Type B pancreatic cell (in vitro differentiated cells): ENCODE measurements around the gene RYR2. TPM values are rescaled to one million over a fixed set of nuclear protein-coding genes. Genes with fewer than 3 reads are reported as not detected.
"Not testable (repeated sequence)": the region's sequence is repeated elsewhere in the genome, so short reads cannot be mapped to it uniquely, and the experiment has no call there.

Source experiments
- DNase-seq: peaks from one replicate; pipeline ENCODE4 v3.0.0; 2021; ENCODE audit warnings: mixed read lengths; ENCODE audit not compliant: unreplicated experiment; ENCODE audit errors: extremely low spot score
- H3K27ac Mint-ChIP-seq: 2 replicates; pipeline ENCODE4 v1.8.0; 2021; ENCODE audit warnings: mild to moderate bottlenecking, mixed read lengths
- H3K27me3 Mint-ChIP-seq: 2 replicates; pipeline ENCODE4 v1.8.0; 2021; ENCODE audit warnings: mixed read lengths
- H3K36me3 Mint-ChIP-seq: 2 replicates; pipeline ENCODE4 v1.8.0; 2021; ENCODE audit warnings: mixed read lengths
- H3K4me1 Mint-ChIP-seq: one replicate; pipeline ENCODE4 v1.8.0; 2021; ENCODE audit warnings: mixed read lengths; ENCODE audit not compliant: unreplicated experiment
- H3K4me3 Mint-ChIP-seq: 2 replicates; pipeline ENCODE4 v1.8.0; 2021; ENCODE audit warnings: mild to moderate bottlenecking, mixed read lengths
- H3K9me3 Mint-ChIP-seq: 2 replicates; pipeline ENCODE4 v1.8.0; 2021; ENCODE audit warnings: mixed read lengths
- total RNA-seq: library from RNA; stranded (reverse); gene quantifications from 2 replicates; pipeline ENCODE4 v1.2.1, GENCODE V29; 2021; ENCODE audit warnings: low replicate concordance
- TF ChIP-seq, protein P1 (sequence below): fragments of 200-600 bp; sonication (generic); conservative IDR thresholded peaks from 2 replicates; pipeline ENCODE4 v1.5.0; 2021; ENCODE audit warnings: antibody characterized with exemption, mild to moderate bottlenecking

Gene RYR2
- total RNA-seq, 1 donor from 2014 or later: 0.58 TPM

DNA sequence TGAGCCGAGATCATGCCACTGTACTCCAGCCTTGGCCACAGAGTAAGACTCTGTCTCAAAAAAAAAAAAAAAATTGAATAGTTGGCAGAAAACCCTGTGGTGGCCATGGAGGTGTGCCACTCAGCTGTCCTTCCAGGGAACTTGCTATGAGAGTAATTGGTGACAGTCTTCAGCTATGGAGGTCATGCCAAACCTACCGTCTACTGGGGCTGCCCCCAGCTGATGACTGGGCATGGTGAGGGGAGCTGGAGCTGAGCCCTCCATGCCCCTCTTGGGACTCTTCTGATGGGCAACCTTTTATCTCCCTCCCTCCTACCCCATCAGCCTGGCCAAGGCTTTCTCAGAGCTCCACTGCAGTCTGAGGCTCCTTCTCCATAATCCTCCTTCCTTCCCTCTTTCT, 84.2 kb downstream of the RYR2 start:
- Mint-ChIP-seq H3K9me3 (peaks cover 5% of the 10 kb centered on the region), H3K4me1 (no peaks in the 10 kb centered on the region), H3K27ac (no peak overlapping the region), H3K36me3 (no peaks in the 10 kb centered on the region), H3K27me3 (no peaks in the 10 kb centered on the region), H3K4me3 (no peak overlapping the region)
- TF ChIP-seq, protein P1, sequence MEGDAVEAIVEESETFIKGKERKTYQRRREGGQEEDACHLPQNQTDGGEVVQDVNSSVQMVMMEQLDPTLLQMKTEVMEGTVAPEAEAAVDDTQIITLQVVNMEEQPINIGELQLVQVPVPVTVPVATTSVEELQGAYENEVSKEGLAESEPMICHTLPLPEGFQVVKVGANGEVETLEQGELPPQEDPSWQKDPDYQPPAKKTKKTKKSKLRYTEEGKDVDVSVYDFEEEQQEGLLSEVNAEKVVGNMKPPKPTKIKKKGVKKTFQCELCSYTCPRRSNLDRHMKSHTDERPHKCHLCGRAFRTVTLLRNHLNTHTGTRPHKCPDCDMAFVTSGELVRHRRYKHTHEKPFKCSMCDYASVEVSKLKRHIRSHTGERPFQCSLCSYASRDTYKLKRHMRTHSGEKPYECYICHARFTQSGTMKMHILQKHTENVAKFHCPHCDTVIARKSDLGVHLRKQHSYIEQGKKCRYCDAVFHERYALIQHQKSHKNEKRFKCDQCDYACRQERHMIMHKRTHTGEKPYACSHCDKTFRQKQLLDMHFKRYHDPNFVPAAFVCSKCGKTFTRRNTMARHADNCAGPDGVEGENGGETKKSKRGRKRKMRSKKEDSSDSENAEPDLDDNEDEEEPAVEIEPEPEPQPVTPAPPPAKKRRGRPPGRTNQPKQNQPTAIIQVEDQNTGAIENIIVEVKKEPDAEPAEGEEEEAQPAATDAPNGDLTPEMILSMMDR: no peak
- DNase-seq: no peak

DNA sequence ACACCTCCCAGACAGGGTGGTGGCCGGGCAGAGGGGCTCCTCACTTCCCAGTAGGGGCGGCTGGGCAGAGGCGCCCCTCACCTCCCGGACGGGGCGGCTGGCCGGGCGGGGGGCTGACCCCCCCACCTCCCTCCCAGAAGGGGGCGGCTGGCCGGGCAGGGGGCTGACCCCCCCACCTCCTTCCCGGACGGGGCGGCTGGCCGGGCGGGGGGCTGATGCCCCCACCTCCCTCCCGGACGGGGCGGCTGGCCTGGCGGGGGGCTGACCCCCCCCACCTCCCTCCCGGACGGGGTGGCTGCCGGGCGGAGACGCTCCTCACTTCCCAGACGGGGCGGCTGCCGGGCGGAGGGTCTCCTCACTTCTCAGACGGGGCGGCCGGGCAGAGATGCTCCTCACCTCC, 85.3 kb downstream of the RYR2 start:
- H3K4me1 Mint-ChIP-seq, H3K36me3 Mint-ChIP-seq, H3K27ac Mint-ChIP-seq, H3K4me3 Mint-ChIP-seq, DNase-seq, H3K9me3 Mint-ChIP-seq, H3K27me3 Mint-ChIP-seq: not testable (repeated sequence)

DNA sequence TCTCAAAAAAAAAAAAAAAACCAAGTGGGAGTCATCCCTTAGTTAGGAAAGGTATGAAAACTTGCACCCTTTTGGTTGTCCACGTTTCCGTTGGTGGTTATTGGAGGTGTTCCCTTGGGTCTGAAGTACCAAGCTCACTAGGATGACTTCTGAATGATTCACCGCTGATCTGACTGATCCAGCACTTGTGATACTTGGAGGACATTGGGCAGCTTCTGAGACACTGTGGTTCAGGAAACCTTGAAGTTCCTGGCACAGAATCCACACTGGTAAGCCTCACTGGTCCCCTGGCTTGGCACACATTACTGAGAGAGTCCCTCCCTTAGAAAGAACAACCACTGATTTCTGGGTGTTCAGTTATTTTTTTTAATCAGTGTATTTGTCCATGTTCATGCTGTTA, 91.9 kb downstream of the RYR2 start:
- Mint-ChIP-seq H3K36me3 (no peaks in the 10 kb centered on the region), H3K9me3 (peaks cover 7% of the 10 kb centered on the region), H3K27me3 (no peaks in the 10 kb centered on the region), H3K27ac (no peak overlapping the region), H3K4me1 (no peaks in the 10 kb centered on the region), H3K4me3 (no peak overlapping the region)
- TF ChIP-seq, protein P1: no peak
- DNase-seq: no peak

DNA sequence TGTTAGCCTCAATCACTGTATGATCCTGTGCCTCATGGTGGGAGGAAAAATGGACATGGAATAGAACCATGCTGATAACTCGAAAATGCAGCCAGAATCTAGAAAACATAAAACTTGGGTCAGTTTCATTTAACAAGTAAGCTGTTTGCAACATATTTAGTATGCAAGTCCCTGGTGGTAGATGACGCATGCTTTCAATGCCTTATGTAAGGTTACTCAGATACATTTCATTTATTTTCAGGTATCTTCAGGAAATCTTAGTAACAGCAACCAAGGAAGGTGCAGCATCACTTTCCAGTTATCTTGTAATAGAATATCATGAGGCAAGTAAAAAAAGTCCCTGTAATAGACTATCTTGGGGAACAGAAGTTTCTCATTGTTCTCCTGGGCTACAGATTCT, 92.9 kb downstream of the RYR2 start:
- Mint-ChIP-seq H3K36me3 (no peaks in the 10 kb centered on the region), H3K4me1 (no peaks in the 10 kb centered on the region), H3K27ac (no peak overlapping the region), H3K27me3 (no peaks in the 10 kb centered on the region), H3K9me3 (peaks cover 7% of the 10 kb centered on the region), H3K4me3 (no peak overlapping the region)
- TF ChIP-seq, protein P1: no peak
- DNase-seq: no peak

DNA sequence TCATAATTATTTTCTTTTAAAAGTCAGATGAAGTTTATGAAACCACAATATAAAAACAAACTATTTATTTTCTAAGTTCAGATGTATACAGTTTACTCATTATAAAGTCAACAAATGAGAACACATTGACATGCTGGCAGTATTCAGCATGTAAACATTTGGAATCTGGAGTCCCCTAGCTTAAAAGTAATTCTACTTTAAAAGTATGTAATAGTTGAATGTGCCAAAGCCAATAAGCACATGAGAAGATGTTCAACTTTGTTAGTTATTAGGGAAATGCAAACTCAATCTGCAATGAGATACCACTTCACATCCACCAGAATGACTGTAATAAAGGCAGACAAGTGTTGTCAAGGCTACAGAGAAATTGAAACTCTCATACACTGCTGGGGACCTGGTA, 96.6 kb downstream of the RYR2 start:
- Mint-ChIP-seq H3K27me3 (peaks cover 3% of the 10 kb centered on the region), H3K27ac (no peak overlapping the region), H3K4me3 (no peak overlapping the region), H3K4me1 (no peaks in the 10 kb centered on the region), H3K9me3 (no peaks in the 10 kb centered on the region), H3K36me3 (no peaks in the 10 kb centered on the region)
- TF ChIP-seq, protein P1: no peak
- no peak for DNase-seq

DNA sequence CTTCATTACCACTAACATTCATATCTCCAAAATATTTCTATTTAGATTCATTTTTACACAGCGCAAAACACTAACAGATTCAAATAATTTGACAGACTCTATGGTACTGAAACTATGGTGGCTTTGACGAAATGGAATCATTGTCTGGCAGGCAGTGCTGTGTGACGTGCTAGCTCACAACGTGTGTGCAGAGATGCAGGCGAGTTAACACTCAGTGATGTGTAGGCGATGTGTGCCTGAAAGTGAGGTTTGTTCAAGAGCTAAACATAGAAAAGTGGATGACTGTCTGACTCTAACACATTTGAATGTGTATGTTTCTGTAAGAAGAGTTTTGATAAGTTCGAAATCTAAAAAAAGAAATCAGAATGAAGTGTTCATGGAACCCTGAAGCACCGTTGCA, 97.7 kb downstream of the RYR2 start:
- DNase-seq: no peak
- Mint-ChIP-seq H3K36me3 (no peaks in the 10 kb centered on the region), H3K27me3 (peaks cover 3% of the 10 kb centered on the region), H3K4me3 (no peak overlapping the region), H3K4me1 (no peaks in the 10 kb centered on the region), H3K27ac (no peak overlapping the region), H3K9me3 (no peaks in the 10 kb centered on the region)
- TF ChIP-seq, protein P1: no peak
